ENCODE data around the gene PHF24. TPM values are rescaled to one million over a fixed set of nuclear protein-coding genes. Genes with fewer than 3 reads are reported as not detected.
"Not testable (repeated sequence)": the region's sequence is repeated elsewhere in the genome, so short reads cannot be mapped to it uniquely, and the experiment has no call there.

PHF24 gene
- total RNA-seq, 2 donors from 2014 or later, result 111 TPM; not detected in 1

GRCh38 chr9:34948451-34948850, 9.6 kb upstream of the PHF24 start:
- no peaks in the 10 kb centered on the region for H3K36me3 ChIP-seq
- H3K9me3 ChIP-seq, result no peaks in the 10 kb centered on the region
- 50% methylated on average over 2 of the region's 2 CpGs for WGBS
- H3K27ac ChIP-seq, result no peak overlapping the region
- no peaks in the 10 kb centered on the region for H3K27me3 ChIP-seq (replicated peaks; ENCODE audit: insufficient read depth)
- no peak for DNase-seq (ENCODE audit: low spot score)
- TF ChIP-seq CTCF (IDR thresholded peaks at IDR 0.05) (no peak), POLR2A (IDR thresholded peaks at IDR 0.05) (no peak), POLR2AphosphoS5 (IDR thresholded peaks at IDR 0.05) (no peak)
- no peaks in the 10 kb centered on the region for H3K4me1 ChIP-seq (replicated peaks)
- intact Hi-C loops (cut with DNase I), result no loop called here
- H3K4me3 ChIP-seq, result no peak overlapping the region

- Histone ChIP-seq H3K27ac (no peak overlapping the region), H3K4me1 (replicated peaks) (no peaks in the 10 kb centered on the region), H3K9me3 (no peaks in the 10 kb centered on the region), H3K27me3 (replicated peaks; ENCODE audit: insufficient read depth) (no peaks in the 10 kb centered on the region), H3K4me3 (no peak overlapping the region), H3K36me3 (no peaks in the 10 kb centered on the region)
- TF ChIP-seq CTCF (IDR thresholded peaks at IDR 0.05) (no peak), POLR2AphosphoS5 (IDR thresholded peaks at IDR 0.05) (no peak), POLR2A (IDR thresholded peaks at IDR 0.05) (no peak)
- 75% methylated on average over 2 of the region's 2 CpGs for WGBS
- DNase-seq (ENCODE audit: low spot score), result no peak
- intact Hi-C loops (cut with DNase I), result no loop called here
Measured at GRCh38 chr9:34954225-34954624, 3.9 kb upstream of the PHF24 start.

- H3K4me1 ChIP-seq (replicated peaks); intact Hi-C loops (cut with DNase I); H3K27ac ChIP-seq; H3K4me3 ChIP-seq; H3K9me3 ChIP-seq; DNase-seq (ENCODE audit: low spot score); H3K36me3 ChIP-seq; H3K27me3 ChIP-seq (replicated peaks; ENCODE audit: insufficient read depth): not testable (repeated sequence)
- WGBS, result 82% methylated on average over 7 of the region's 7 CpGs
Measured at GRCh38 chr9:34956066-34956465, 2.0 kb upstream of the PHF24 start.

GRCh38 chr9:34956648-34957047, 1.4 kb upstream of the PHF24 start:
- DNase-seq (ENCODE audit: low spot score), result no peak
- Histone ChIP-seq H3K27me3 (replicated peaks; ENCODE audit: insufficient read depth) (no peaks in the 10 kb centered on the region), H3K4me1 (replicated peaks) (no peaks in the 10 kb centered on the region), H3K9me3 (no peaks in the 10 kb centered on the region), H3K36me3 (no peaks in the 10 kb centered on the region), H3K4me3 (no peak overlapping the region), H3K27ac (no peak overlapping the region)
- intact Hi-C loops (cut with DNase I), result no loop called here
- 81% methylated on average over 4 of the region's 4 CpGs for WGBS
- no peak for TF ChIP-seq CTCF (IDR thresholded peaks at IDR 0.05)

GRCh38 chr9:34958411-34958982, 412 bp downstream of the PHF24 start:
- 14% methylated on average over 21 of the region's 21 CpGs for WGBS

More at GRCh38 chr9:34958411-34958982, 412 bp downstream of the PHF24 start:
- H3K4me3 ChIP-seq, result peak overlapping the region; percentile 36 to 37
- H3K36me3 ChIP-seq, result no peaks in the 10 kb centered on the region
- H3K9me3 ChIP-seq, result no peaks in the 10 kb centered on the region
- no peak for DNase-seq (ENCODE audit: low spot score)
- no peaks in the 10 kb centered on the region for H3K27me3 ChIP-seq (replicated peaks; ENCODE audit: insufficient read depth)
- no peak overlapping the region for H3K27ac ChIP-seq
- intact Hi-C loops (cut with DNase I), result no loop called here
- TF ChIP-seq POLR2AphosphoS5 (IDR thresholded peaks at IDR 0.05) (no peak), POLR2A (IDR thresholded peaks at IDR 0.05) (no peak), CTCF (IDR thresholded peaks at IDR 0.05) (no peak)
- no peaks in the 10 kb centered on the region for H3K4me1 ChIP-seq (replicated peaks)

Data from prostate gland (tissue), 2 donors.